HEK293 (cell line): ENCODE data around the gene MYEF2.

ENCODE experiments used
- CTCF ChIA-PET: fragments of 350-600 bp; formaldehyde crosslinking; extraction: SDS; loops from one replicate; lab custom pipeline; 2021; ENCODE audit warnings: antibody characterized with exemption; lab: Yijun Ruan, JAX
- POLR2A ChIA-PET: fragments of 300-600 bp; formaldehyde crosslinking; extraction: SDS; loops from one replicate; lab custom pipeline; 2020; ENCODE audit warnings: antibody characterized with exemption, inconsistent platforms; lab: Yijun Ruan, JAX
- H3K27ac ChIP-seq: fragments of 200-500 bp; sonication (Bioruptor generic); 2 replicates; pipeline ENCODE4 v1.5.1; 2014; ENCODE audit warnings: low read depth, low read length, control low read depth, inconsistent platforms; ENCODE audit errors: extremely low read depth
- H3K36me3 ChIP-seq, 2 experiments: fragments of 200-500 bp in 1 of 2; sonication (Bioruptor generic) in 1 of 2; 1 replicate in 1 of 2; 2 replicates in 1 of 2; pipeline ENCODE4 v1.5.1; 2014 to 2017; ENCODE audit warnings: inconsistent platforms in 2 of 2, low read length in 2 of 2; ENCODE audit not compliant: control insufficient read depth in 2 of 2, insufficient read depth in 1 of 2
- H3K4me1 ChIP-seq: fragments of 200-500 bp; sonication (Bioruptor generic); 2 replicates; pipeline ENCODE4 v1.5.1; 2014; ENCODE audit warnings: mild to moderate bottlenecking, low read length, inconsistent platforms; ENCODE audit not compliant: control insufficient read depth, insufficient read depth
- H3K4me3 ChIP-seq: 2 replicates; pipeline ENCODE4 v1.5.1; 2011; ENCODE audit warnings: low read depth, mild to moderate bottlenecking, control low read depth, low read length, moderate library complexity
- H3K9me3 ChIP-seq: fragments of 200-500 bp; sonication (Bioruptor generic); 2 replicates; pipeline ENCODE4 v1.5.1; 2014; ENCODE audit warnings: low read depth, low read length, inconsistent platforms; ENCODE audit not compliant: control insufficient read depth, insufficient read depth
- GLI4 ChIP-seq: fragments of 450-650 bp; formaldehyde crosslinking; IDR thresholded peaks from 2 replicates; pipeline ENCODE4 v1.5.1; 2016; ENCODE audit warnings: missing biosample characterization, missing genetic modification characterization
- GLIS1 ChIP-seq: fragments of 450-650 bp; formaldehyde crosslinking; IDR thresholded peaks from 2 replicates; pipeline ENCODE4 v1.5.1; 2016; ENCODE audit warnings: missing biosample characterization, missing genetic modification characterization
- GLIS2 ChIP-seq: fragments of 450-650 bp; formaldehyde crosslinking; IDR thresholded peaks from 2 replicates; pipeline ENCODE4 v1.5.1; 2016; ENCODE audit warnings: missing biosample characterization, missing genetic modification characterization
- KLF16 ChIP-seq: fragments of 450-650 bp; formaldehyde crosslinking; IDR thresholded peaks from 2 replicates; pipeline ENCODE4 v1.5.1; 2017; ENCODE audit warnings: missing biosample characterization, missing genetic modification characterization
- KLF8 ChIP-seq: fragments of 450-650 bp; formaldehyde crosslinking; IDR thresholded peaks from 2 replicates; pipeline ENCODE4 v1.5.1; 2016; ENCODE audit warnings: missing biosample characterization, missing genetic modification characterization
- PATZ1 ChIP-seq: fragments of 450-650 bp; formaldehyde crosslinking; IDR thresholded peaks from 2 replicates; pipeline ENCODE4 v1.5.1; 2016; ENCODE audit warnings: missing biosample characterization, missing genetic modification characterization
- PRDM10 ChIP-seq: fragments of 450-650 bp; formaldehyde crosslinking; IDR thresholded peaks from 2 replicates; pipeline ENCODE4 v1.5.1; 2016; ENCODE audit warnings: missing biosample characterization, missing genetic modification characterization
- SCRT2 ChIP-seq: fragments of 450-650 bp; formaldehyde crosslinking; IDR thresholded peaks from 2 replicates; pipeline ENCODE4 v1.5.1; 2016; ENCODE audit warnings: missing biosample characterization, missing genetic modification characterization
- YY1 ChIP-seq: fragments of 450-650 bp; formaldehyde crosslinking; IDR thresholded peaks from 2 replicates; pipeline ENCODE4 v1.5.1; 2018; ENCODE audit warnings: missing biosample characterization, missing genetic modification characterization
- ZBTB20 ChIP-seq: fragments of 450-650 bp; formaldehyde crosslinking; IDR thresholded peaks from 2 replicates; pipeline ENCODE4 v1.5.1; 2016; ENCODE audit warnings: missing biosample characterization, missing genetic modification characterization
- ZBTB6 ChIP-seq: fragments of 450-650 bp; formaldehyde crosslinking; IDR thresholded peaks from 2 replicates; pipeline ENCODE4 v1.5.1; 2017; ENCODE audit warnings: missing biosample characterization, missing genetic modification characterization
- ZFP69B ChIP-seq: fragments of 450-650 bp; formaldehyde crosslinking; IDR thresholded peaks from 2 replicates; pipeline ENCODE4 v1.5.1; 2016; ENCODE audit warnings: missing biosample characterization, missing genetic modification characterization
- ZNF146 ChIP-seq: fragments of 450-650 bp; formaldehyde crosslinking; IDR thresholded peaks from 2 replicates; pipeline ENCODE4 v1.5.1; 2016; ENCODE audit warnings: missing biosample characterization, missing genetic modification characterization
- ZNF16 ChIP-seq: fragments of 450-650 bp; formaldehyde crosslinking; IDR thresholded peaks from 2 replicates; pipeline ENCODE4 v1.5.1; 2016; ENCODE audit warnings: low read depth, missing biosample characterization, missing genetic modification characterization
- ZNF18 ChIP-seq: fragments of 450-650 bp; formaldehyde crosslinking; IDR thresholded peaks from 2 replicates; pipeline ENCODE4 v1.5.1; 2016; ENCODE audit warnings: missing biosample characterization, missing genetic modification characterization
- ZNF24 ChIP-seq: fragments of 450-650 bp; formaldehyde crosslinking; IDR thresholded peaks from 2 replicates; pipeline ENCODE4 v1.5.1; 2016; ENCODE audit warnings: missing biosample characterization, missing genetic modification characterization
- ZNF302 ChIP-seq: fragments of 450-650 bp; formaldehyde crosslinking; IDR thresholded peaks from 2 replicates; pipeline ENCODE4 v1.5.1; 2016; ENCODE audit warnings: missing biosample characterization, missing genetic modification characterization, low read depth
- ZNF335 ChIP-seq: fragments of 450-650 bp; formaldehyde crosslinking; conservative IDR thresholded peaks from 2 replicates; pipeline ENCODE4 v1.5.1; 2016; ENCODE audit warnings: missing biosample characterization, missing genetic modification characterization
- ZNF341 ChIP-seq: fragments of 450-650 bp; formaldehyde crosslinking; IDR thresholded peaks from 2 replicates; pipeline ENCODE4; 2016; ENCODE audit warnings: low read depth, missing biosample characterization, missing genetic modification characterization
- ZNF350 ChIP-seq: fragments of 450-650 bp; formaldehyde crosslinking; IDR thresholded peaks from 2 replicates; pipeline ENCODE4 v1.5.0; 2017; ENCODE audit warnings: missing biosample characterization, mild to moderate bottlenecking, missing genetic modification characterization
- ZNF366 ChIP-seq: fragments of 450-650 bp; formaldehyde crosslinking; conservative IDR thresholded peaks from 2 replicates; pipeline ENCODE4 v1.5.1; 2016; ENCODE audit warnings: missing biosample characterization, missing genetic modification characterization
- ZNF561 ChIP-seq: fragments of 450-650 bp; IDR thresholded peaks from 2 replicates; pipeline ENCODE4 v1.5.1; 2018; ENCODE audit warnings: missing biosample characterization, missing genetic modification characterization, borderline replicate concordance
- ZNF621 ChIP-seq: fragments of 450-650 bp; formaldehyde crosslinking; IDR thresholded peaks from 2 replicates; pipeline ENCODE4 v1.5.1; 2017; ENCODE audit warnings: missing biosample characterization, missing genetic modification characterization
- ZNF658 ChIP-seq: fragments of 450-650 bp; formaldehyde crosslinking; IDR thresholded peaks from 2 replicates; pipeline ENCODE4; 2016; ENCODE audit warnings: missing biosample characterization, missing genetic modification characterization
- ZNF830 ChIP-seq: fragments of 450-650 bp; IDR thresholded peaks from 2 replicates; pipeline ENCODE4 v1.5.0; 2018; ENCODE audit warnings: missing biosample characterization, missing genetic modification characterization, low read depth, mild to moderate bottlenecking, moderate library complexity
- ZSCAN30 ChIP-seq: fragments of 450-650 bp; IDR thresholded peaks from 2 replicates; pipeline ENCODE4 v1.5.1; 2018; ENCODE audit warnings: missing biosample characterization, mild to moderate bottlenecking, missing genetic modification characterization, moderate library complexity
- ZXDB ChIP-seq: fragments of 450-650 bp; formaldehyde crosslinking; IDR thresholded peaks from 2 replicates; pipeline ENCODE4 v1.5.1; 2016; ENCODE audit warnings: missing biosample characterization, missing genetic modification characterization
- TF ChIP-seq, protein P1 (sequence below): fragments of 450-650 bp; formaldehyde crosslinking; optimal IDR thresholded peaks from 2 replicates; pipeline ENCODE3; 2016; ENCODE audit warnings: missing biosample characterization, mild to moderate bottlenecking, missing genetic modification characterization

MYEF2 gene

DNA sequence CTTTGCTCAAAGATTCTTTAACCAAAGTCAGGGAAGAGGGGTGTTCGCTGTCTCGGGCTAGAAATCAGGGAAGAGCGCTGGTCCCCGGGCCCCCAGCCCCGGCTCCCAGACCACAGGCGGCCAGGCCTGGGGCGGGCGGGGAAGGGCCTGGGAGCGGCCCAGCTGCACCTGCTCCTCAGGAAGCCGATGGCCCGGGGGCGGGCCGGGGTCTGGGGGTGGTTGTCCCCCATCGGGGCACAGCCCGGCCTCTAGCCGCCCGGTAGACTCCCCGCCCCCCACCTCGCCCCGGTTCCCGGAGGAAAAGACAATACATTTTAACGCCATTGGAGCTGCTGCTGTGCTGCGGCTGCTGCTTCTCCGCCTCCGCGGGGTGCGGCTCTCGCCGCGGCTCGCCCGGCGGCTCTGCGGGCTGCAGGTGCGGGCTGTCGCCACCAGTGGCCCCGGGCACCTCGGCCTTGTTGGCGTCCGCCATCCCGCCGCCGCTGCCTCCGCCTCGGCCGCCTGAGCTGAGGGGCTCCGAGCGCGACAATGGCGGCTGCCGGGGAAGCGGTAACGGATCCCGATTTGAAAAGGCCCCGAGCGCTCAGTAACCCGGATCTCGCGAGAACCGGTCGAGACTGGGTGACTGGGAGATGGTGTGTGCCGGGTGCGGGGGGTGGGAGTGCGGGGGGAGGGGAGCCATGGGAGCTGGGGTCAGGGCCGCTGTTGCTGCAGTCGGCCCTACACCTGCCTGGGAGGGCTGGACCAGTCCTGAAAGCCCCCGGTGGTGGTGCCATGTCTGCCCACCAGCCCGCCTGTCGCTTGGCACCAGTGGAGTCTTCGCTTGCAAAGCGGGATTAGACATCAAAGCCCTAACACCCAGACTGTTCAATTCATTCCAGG lies at the start of gene MYEF2:
TSS of gene MYEF2 (minus strand) at position 530 of the 882 bp plus-strand sequence. CDS start at position 472, 58 bp downstream.
- Histone ChIP-seq H3K9me3 (no peaks in the 10 kb centered on the region; the same call in 1 of the 2 replicates), H3K4me3 (peak within 1 kb of the TSS; percentile 60), H3K4me1 (no peaks in the 10 kb centered on the region), H3K27ac (peak within 1 kb of the TSS; percentile 90), H3K36me3 (no peaks in the 10 kb centered on the region)
- ChIA-PET CTCF (interaction anchor here (0.6 kb wide), 1 partner anchor 374 kb away, joined by 4 read pairs; no protein-coding TSS in a partner anchor), POLR2A (interaction anchor here (1.2 kb wide), 1 partner anchor 58 kb away, joined by 3 read pairs; no protein-coding TSS in a partner anchor)
- no peak for TF ChIP-seq ZNF658 (tag by site-specific recombination)
- TF ChIP-seq KLF16 (tag by site-specific recombination) = no peak
- TF ChIP-seq KLF8 = peak; percentile 11; the same call in 1 of the 2 replicates
- TF ChIP-seq ZNF341 (tag by site-specific recombination) = peak; percentile 62
- peak; percentile 22; the same call in 1 of the 2 replicates for TF ChIP-seq GLIS2 (tag by site-specific recombination)
- TF ChIP-seq, protein P1, sequence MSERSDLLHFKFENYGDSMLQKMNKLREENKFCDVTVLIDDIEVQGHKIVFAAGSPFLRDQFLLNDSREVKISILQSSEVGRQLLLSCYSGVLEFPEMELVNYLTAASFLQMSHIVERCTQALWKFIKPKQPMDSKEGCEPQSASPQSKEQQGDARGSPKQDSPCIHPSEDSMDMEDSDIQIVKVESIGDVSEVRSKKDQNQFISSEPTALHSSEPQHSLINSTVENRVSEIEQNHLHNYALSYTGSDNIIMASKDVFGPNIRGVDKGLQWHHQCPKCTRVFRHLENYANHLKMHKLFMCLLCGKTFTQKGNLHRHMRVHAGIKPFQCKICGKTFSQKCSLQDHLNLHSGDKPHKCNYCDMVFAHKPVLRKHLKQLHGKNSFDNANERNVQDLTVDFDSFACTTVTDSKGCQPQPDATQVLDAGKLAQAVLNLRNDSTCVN = peak; percentile 13
- no peak for TF ChIP-seq ZNF18 (tag by site-specific recombination)
- no peak for TF ChIP-seq ZNF621 (tag by site-specific recombination)
- TF ChIP-seq ZFP69B (tag by site-specific recombination) = no peak; the same call in 1 of the 2 replicates
- 0 out of 2 replicates have a peak, but pooled peaks have one; percentile 12 for TF ChIP-seq ZXDB (tag by site-specific recombination)
- TF ChIP-seq ZNF24 = no peak
- no peak for TF ChIP-seq ZNF366
- TF ChIP-seq ZBTB20 = peak; percentile 91
- TF ChIP-seq ZNF335 = peak; percentile 86
- peak; percentile 21; the same call in 1 of the 2 replicates for TF ChIP-seq GLIS1
- TF ChIP-seq ZNF350 = no peak
- TF ChIP-seq GLI4 (tag by site-specific recombination) = no peak
- no peak for TF ChIP-seq ZSCAN30
- no peak for TF ChIP-seq ZNF146
- peak; percentile 39 for TF ChIP-seq PATZ1 (tag by site-specific recombination)
- no peak for TF ChIP-seq ZNF302 (tag by site-specific recombination)
- peak; percentile 80; the same call in 1 of the 2 replicates for TF ChIP-seq YY1 (tag by site-specific recombination)
- no peak for TF ChIP-seq ZNF830 (tag by site-specific recombination)
- peak; percentile 62 for TF ChIP-seq PRDM10 (tag by site-specific recombination)
- peak; percentile 78 for TF ChIP-seq ZBTB6 (tag by site-specific recombination)
- TF ChIP-seq ZNF561 (tag by site-specific recombination) = 0 out of 2 replicates have a peak, but pooled peaks have one; percentile 43
- no peak for TF ChIP-seq ZNF16 (tag by site-specific recombination)
- TF ChIP-seq SCRT2 (tag by site-specific recombination) = peak; percentile 61
